Measurements from ENCODE around the gene RIPOR2. TPM values are rescaled to one million over a fixed set of nuclear protein-coding genes. Genes with fewer than 3 reads are reported as not detected.
"Not testable (repeated sequence)": the region's sequence is repeated elsewhere in the genome, so short reads cannot be mapped to it uniquely, and the experiment has no call there.

RIPOR2 gene
- total RNA-seq, 1 experiment from 2014 or later: 5.0 TPM

DNA sequence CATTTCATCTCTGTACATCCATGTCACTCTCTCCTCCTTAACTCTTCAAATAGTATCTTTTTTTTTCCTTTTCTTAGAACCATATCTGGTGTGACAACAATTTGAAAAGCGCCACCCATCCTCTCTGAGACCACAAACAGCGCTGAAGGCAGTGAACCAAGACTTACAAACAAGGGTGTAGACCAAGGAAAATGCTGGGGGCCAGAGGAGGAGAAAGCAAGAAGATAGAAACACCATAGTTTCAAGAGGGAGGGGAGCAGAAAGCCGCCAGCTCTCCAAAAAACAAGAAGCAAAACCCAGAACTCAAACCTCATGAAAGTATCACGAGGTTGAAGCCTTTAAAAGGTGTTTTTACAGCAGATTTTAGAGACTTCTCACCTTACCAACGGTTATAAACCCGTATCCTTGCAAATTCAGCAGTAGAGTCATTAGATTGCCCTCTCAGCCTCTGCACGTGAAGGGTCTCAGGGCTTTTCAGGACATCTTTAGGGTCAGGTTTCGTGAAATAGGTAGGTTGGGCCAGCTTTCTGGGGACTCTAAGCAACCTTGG, 13.3 kb upstream of the RIPOR2 start:
- Histone ChIP-seq H4K8ac (replicated peaks; ENCODE audit: insufficient read length, low read depth, low read length) (no peak overlapping the region), H3K23me2 (ENCODE audit: insufficient read length, low read depth, low read length, poor library complexity, severe bottlenecking) (no peaks in the 10 kb centered on the region), H2BK120ac (ENCODE audit: low read depth, low read length, poor library complexity, severe bottlenecking) (no peak overlapping the region), H3K27ac (ENCODE audit: insufficient read length, low read depth, low read length) (no peak overlapping the region), H2BK15ac (ENCODE audit: low read depth, low read length) (no peak overlapping the region), H3K4ac (ENCODE audit: low read depth, low read length) (no peak overlapping the region), H4K91ac (ENCODE audit: insufficient read length, low read depth, low read length) (no peak overlapping the region), H3T11ph (ENCODE audit: low read length) (no peak overlapping the region), H2AFZ (ENCODE audit: low read length) (no peak overlapping the region), H2BK5ac (ENCODE audit: insufficient read length, low read length) (no peak overlapping the region), H3K4me2 (ENCODE audit: insufficient read depth, insufficient read length, low read length) (no peak overlapping the region), H3K23ac (ENCODE audit: insufficient read length, low read depth, low read length) (no peak overlapping the region), H4K5ac (ENCODE audit: insufficient read length, low read depth, low read length) (no peak overlapping the region), H3K56ac (ENCODE audit: insufficient read length, low read depth, low read length) (no peak overlapping the region), H3K18ac (ENCODE audit: insufficient read length, low read depth, low read length) (no peak overlapping the region), H3K79me2 (ENCODE audit: insufficient read depth, low read length) (no peaks in the 10 kb centered on the region), H3K27me3 (ENCODE audit: insufficient read depth, low read length) (no peaks in the 10 kb centered on the region), H4K20me1 (ENCODE audit: control insufficient read depth, insufficient read depth, insufficient read length) (no peaks in the 10 kb centered on the region), H2AK5ac (ENCODE audit: insufficient read length, low read length) (no peak overlapping the region), H3K4me1 (ENCODE audit: insufficient read depth, low read length) (peaks cover 8% of the 10 kb centered on the region), H3K79me1 (ENCODE audit: insufficient read depth, low read depth, low read length, poor library complexity, severe bottlenecking) (no peaks in the 10 kb centered on the region), H2BK12ac (ENCODE audit: insufficient read length, low read depth, low read length) (no peak overlapping the region), H3K9ac (ENCODE audit: extremely low read depth, insufficient read length, low read length) (no peak overlapping the region), H3K14ac (ENCODE audit: insufficient read depth, low read length) (no peak overlapping the region), H3K9me3 (ENCODE audit: control insufficient read depth, low read depth, low read length) (no peaks in the 10 kb centered on the region), H2BK20ac (ENCODE audit: low read depth, low read length, poor library complexity, severe bottlenecking) (no peak overlapping the region)
- no CpG with 5 or more reads among the region's 8 CpGs for WGBS (ENCODE audit: extremely low coverage, insufficient read length, low lambda C conversion rate)
- Mint-ChIP-seq H3K27me3 (ENCODE audit: low read depth) (no peaks in the 10 kb centered on the region), H3K4me1 (peaks cover 4 to 15% of the 10 kb centered on the region in 2 experiments; a peak in 3 of 4 replicates), H3K9me3 (peaks cover 14% of the 10 kb centered on the region in 2 experiments), H3K36me3 (ENCODE audit: insufficient read depth in 1 of 3, low read depth in 3 of 3) (peaks cover 7 to 24% (median 7%) of the 10 kb centered on the region in 3 experiments; a peak in 6 of 7 replicates), H3K4me3 (no peak overlapping the region), H3K27ac (no peak overlapping the region)
- no peak for DNase-seq
- TF ChIP-seq CTCF (conservative IDR thresholded peaks at IDR 0.05): no peak

DNA sequence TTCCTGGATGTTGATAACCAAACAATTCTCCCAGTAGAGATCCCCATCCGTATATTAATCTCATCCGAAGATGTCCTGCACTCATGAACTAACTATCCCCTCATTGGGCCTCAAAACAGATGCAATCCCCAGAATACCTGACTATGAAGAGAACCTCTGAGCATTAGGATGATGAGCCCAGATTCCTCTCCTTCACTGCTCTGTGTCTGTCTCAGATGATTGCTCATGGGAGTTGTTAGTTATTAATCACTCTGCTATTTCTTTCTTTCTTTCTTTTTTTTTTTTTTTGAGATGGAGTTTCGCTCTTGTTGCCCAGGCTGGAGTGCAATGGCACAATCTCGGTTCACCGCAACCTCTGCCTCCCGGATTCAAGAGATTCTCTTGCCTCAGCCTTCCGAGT, 12.5 kb upstream of the RIPOR2 start:
- not testable (repeated sequence) for H3K23me2 ChIP-seq (ENCODE audit: insufficient read length, low read depth, low read length, poor library complexity, severe bottlenecking); H4K8ac ChIP-seq (replicated peaks; ENCODE audit: insufficient read length, low read depth, low read length); H3K4me2 ChIP-seq (ENCODE audit: insufficient read depth, insufficient read length, low read length); H2BK120ac ChIP-seq (ENCODE audit: low read depth, low read length, poor library complexity, severe bottlenecking); H3K18ac ChIP-seq (ENCODE audit: insufficient read length, low read depth, low read length); H3K23ac ChIP-seq (ENCODE audit: insufficient read length, low read depth, low read length); H2BK5ac ChIP-seq (ENCODE audit: insufficient read length, low read length); H3K14ac ChIP-seq (ENCODE audit: insufficient read depth, low read length); H2AFZ ChIP-seq (ENCODE audit: low read length); H2BK20ac ChIP-seq (ENCODE audit: low read depth, low read length, poor library complexity, severe bottlenecking); H4K20me1 ChIP-seq (ENCODE audit: control insufficient read depth, insufficient read depth, insufficient read length); H2AK5ac ChIP-seq (ENCODE audit: insufficient read length, low read length); H3K9ac ChIP-seq (ENCODE audit: extremely low read depth, insufficient read length, low read length); DNase-seq; H3K27me3 Mint-ChIP-seq (ENCODE audit: low read depth); H3K9me3 ChIP-seq (ENCODE audit: control insufficient read depth, low read depth, low read length); H3T11ph ChIP-seq (ENCODE audit: low read length); H3K4me1 ChIP-seq (ENCODE audit: insufficient read depth, low read length); H3K4me3 Mint-ChIP-seq; H3K4me1 Mint-ChIP-seq; H3K27me3 ChIP-seq (ENCODE audit: insufficient read depth, low read length); H3K79me1 ChIP-seq (ENCODE audit: insufficient read depth, low read depth, low read length, poor library complexity, severe bottlenecking); H2BK12ac ChIP-seq (ENCODE audit: insufficient read length, low read depth, low read length); H3K4ac ChIP-seq (ENCODE audit: low read depth, low read length); H3K27ac Mint-ChIP-seq; H3K56ac ChIP-seq (ENCODE audit: insufficient read length, low read depth, low read length); H2BK15ac ChIP-seq (ENCODE audit: low read depth, low read length); H4K5ac ChIP-seq (ENCODE audit: insufficient read length, low read depth, low read length); H3K79me2 ChIP-seq (ENCODE audit: insufficient read depth, low read length); H3K27ac ChIP-seq (ENCODE audit: insufficient read length, low read depth, low read length); H4K91ac ChIP-seq (ENCODE audit: insufficient read length, low read depth, low read length)
- peaks cover 7 to 21% (median 8%) of the 10 kb centered on the region in 3 experiments; a peak in 6 of 7 replicates for H3K36me3 Mint-ChIP-seq (ENCODE audit: insufficient read depth in 1 of 3, low read depth in 3 of 3)
- no CpG with 5 or more reads among the region's 7 CpGs for WGBS (ENCODE audit: extremely low coverage, insufficient read length, low lambda C conversion rate)
- peaks cover 15% of the 10 kb centered on the region in 2 experiments for H3K9me3 Mint-ChIP-seq

Data from H9 (cell line).